ENCODE data around the gene APCDD1L.

Gene APCDD1L

DNA sequence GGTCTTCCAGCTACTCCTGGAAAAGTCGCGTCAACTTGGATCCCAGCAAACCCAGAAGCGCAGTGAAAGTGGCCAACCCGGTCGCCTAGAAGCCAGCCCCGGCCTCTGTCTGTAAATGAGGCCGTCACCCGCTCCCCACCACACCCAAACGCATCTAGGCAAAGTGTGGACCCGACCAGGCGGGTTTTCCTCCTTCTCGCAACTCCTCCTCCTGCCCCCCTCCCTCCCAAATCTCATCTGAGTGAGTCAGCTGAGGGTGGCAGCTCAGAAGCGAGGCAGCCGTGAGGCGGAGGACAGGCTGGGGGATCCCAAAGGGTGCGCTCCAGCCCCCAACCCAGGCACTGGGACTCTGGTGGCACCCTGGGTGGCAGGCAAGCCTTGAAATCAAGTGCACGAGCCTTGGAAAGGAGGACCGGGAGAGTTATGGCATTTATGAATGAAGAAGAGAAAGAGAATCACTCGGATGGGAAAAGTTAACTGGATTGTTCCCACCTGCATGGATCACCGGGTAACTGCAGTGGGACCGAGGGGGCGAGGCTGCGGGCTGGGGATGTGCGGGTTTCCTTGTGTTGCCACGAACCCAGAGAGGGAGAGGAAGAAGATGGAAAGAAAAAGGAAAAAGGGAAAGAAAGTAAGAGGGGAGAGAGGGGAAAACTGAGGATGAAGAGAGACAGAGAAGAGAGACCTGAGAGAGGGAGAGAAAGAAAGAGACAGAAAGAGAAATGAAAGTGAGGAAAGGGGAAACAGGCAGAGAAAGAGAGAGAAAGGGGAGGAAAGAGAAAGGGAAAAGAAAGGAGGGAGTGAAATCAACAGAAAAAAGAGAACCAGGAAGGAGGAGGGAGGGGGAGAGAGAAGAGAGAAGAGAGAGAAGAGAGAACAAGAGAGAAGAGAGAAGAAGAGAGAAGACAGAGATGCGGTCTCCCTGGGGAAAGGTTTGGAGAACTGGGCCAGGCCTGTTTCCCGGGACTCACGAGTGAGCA, at the start of gene APCDD1L:
Gene APCDD1L (minus strand): TSS at position 167 of the 980 bp plus-strand sequence. CDS start 692 bp downstream, outside the sequence.
- no peak for DNase-seq

DNA sequence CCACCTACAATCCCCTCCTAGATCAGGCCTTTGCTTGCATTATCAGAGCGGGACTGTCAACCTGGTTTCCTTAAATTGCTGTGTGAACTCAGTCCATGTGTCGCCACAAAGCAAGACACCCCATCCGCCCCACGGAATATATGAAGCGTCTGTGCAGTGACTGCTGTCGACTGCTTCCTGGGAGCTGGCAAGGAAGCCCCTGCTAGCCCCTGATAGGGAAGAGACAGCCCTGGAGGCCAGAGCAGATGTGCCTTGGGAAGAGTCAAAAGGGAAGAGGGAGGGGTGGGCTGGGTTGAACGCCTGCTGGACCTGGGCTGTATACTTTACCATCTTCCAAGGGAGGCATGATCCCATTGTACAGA, 44.1 kb upstream of the APCDD1L start:
- DNase-seq: no peak

DNA sequence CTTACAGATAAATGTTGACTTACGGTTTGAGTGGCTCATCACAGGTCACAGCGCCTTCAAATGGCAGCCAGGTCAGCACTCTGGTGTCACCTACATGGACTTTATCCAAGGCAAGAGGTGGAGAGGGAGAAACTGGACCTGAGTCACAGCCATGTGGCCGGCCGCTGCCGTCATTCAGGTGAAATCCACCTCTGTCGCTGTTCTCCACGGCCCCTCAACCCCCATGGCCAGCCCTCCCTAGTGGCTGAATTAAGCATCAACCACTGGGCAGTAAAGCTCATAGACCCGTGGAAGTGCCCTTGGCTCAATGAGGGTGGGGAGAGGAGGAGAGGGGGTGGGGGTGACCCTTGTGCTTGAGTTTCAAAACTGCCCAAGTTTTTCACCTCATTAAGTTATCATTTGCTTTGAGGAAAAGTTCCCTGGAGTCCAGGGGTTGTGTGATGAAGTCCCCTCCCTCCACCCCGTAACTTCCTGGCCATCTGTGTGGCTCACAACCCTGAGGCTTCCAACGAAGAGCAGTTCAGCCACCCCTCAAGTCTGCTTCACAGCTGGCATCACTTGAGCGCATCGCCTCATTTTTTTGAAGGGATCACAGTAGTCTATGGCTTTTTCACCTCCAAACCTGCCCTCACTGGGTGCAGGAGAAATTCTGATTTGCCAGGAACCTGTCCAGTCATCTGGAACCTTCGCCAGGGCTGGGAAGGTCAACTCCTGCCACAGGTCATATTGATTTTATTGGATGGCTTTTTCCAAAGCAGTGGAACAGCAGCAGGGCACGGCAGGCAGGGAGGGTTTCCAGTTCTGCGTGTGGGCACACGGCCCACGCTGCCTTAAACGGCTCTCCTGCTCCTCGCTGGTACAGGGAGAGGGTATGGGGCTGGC, 43.5 kb upstream of the APCDD1L start:
- DNase-seq: no peak

DNA sequence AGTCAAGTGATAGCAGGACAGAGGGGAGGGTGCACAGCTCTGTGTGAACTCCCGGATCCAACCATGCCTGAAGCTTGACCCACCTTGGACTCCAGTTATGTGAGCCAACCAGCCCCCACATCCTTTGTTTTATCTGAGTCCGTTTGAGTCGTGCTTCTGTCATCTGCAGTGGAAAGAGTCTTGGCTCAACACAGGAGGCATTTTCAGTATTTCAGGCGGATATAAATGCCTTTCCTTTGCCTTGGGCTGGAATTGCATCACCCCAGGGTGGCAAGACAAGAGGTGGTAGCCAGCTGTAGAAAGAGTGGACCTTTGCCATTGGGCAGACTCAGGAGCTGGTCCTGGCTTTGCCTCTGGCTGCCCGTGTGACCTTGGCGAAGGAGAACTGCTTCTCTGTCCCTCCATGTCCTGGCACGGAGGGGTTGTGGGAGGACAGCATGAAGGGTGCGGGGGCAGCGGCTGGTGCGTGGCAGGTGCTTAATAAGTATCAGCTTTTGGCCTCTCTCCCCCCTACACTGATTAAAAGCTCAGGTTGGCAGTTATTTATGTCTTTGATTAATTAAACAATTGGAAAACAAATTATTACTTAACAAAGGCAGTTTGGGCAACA, 42.6 kb upstream of the APCDD1L start:
- DNase-seq: no peak

DNA sequence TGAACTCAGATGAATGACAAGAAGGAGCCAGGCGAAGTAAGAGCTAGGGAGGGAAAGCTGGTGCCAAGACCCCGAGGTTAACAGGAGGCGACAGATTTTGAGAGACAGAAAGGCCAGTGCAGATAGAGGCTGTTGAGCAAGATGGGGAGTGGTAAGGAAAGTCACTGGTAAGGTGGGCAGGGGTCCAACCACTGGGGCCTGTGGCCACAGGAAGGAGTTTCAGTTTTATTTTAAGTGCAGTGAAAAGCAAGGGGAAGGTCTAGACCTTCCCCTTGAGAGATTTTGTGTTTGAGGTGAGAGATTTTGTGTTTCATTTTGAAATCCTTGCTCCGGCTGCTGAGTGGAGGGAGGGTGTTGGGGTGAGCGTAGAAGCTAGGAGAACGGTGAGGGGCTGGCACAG, 41.8 kb upstream of the APCDD1L start:
- no peak for DNase-seq

DNA sequence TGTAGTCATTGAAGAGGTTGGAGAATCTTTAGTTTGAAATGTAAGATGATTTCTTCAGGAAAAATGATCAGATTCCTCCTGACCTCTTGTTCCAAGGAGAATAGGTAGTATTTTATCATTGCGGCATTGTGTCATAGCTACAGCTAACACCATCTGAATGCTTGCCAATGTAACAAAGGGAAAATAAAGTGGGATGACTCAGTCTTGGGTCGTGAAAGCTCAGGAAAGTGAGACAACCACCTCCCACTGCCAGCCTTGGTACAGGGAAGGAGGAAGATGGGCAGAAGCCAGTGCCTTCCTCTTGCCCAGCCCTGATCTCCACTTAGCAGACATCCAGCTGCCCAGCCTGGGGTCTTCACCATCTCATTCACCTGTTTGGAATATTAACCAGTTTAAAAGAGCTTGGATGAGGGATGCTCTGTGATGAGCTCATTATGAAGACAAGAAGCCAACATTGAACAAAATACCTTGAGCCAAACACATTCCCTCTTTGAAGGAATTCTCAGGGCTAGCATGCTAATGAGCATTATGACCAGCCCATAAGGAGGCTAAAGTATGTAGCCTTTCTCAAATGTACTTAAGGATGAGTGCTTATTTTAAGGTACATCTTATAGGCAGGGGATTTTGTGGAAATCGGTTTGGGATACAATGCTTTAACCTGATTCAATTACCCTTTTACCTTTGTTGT, 40.0 kb upstream of the APCDD1L start:
- DNase-seq: no peak

DNA sequence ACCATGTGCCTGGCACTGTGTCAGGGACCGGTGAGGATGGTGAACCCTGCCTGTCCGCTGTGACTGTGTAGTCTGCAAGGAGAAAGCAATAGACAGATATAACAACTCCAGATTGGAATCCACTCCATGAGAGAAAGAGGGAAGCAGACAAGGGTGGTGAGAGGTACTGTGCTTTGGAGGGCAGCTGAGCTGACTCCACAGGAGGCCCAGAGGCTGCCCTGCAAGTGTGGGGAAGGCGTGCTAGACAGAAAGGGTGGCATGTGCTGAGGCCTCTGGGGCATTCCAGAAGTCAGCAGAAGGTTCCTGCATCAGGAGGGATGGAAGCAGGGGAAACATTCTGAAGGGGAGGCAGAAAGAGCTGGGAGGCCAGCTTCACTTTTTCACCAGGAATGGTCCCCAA, 39.3 kb upstream of the APCDD1L start:
- no peak for DNase-seq

DNA sequence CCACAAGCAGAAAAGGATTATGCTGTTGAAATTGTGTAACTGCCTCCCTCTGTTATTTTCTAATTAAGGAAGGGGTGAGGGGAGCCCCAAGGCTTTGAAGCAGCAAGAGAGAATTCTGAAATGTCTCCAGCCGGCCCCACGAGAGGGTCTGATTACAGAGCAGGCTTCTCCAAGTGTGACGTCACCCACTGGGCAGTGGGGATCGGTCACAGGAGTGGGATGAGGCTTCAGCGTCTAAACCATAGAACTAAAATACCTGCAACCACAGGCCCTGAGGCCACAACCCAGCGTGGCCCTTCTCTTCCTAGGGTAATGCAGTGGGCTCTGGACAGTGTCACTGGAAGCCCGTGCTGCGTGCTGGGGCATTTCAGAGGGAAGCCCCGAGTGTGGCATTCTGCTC, 38.6 kb upstream of the APCDD1L start:
- DNase-seq: no peak

DNA sequence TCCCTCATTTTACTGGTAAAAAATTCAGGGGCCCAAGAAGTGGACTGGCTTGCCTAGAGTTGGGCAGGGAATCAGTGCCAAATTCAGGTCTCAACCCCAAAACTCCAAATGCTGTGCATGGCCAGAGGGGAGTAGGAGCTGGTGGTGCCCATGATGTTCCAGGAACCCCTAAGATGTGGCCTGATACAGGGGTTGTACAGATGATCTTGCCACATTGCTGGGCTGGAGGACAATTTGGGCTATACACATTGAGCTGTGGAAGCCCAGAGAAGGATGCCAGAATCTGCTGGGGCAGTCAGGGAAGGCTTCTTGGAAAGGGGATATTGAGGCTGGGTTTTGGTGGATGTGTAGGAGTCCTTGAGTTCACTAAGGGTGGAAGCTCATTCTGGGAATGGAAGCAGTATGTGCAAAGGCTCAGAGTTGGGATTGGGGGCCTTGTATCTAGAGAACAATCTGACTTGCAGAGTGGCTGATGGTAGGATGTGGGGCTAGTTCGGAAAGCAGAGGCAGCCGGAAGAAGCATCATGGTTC, 38.0 kb upstream of the APCDD1L start:
- DNase-seq: peak; percentile 28

DNA sequence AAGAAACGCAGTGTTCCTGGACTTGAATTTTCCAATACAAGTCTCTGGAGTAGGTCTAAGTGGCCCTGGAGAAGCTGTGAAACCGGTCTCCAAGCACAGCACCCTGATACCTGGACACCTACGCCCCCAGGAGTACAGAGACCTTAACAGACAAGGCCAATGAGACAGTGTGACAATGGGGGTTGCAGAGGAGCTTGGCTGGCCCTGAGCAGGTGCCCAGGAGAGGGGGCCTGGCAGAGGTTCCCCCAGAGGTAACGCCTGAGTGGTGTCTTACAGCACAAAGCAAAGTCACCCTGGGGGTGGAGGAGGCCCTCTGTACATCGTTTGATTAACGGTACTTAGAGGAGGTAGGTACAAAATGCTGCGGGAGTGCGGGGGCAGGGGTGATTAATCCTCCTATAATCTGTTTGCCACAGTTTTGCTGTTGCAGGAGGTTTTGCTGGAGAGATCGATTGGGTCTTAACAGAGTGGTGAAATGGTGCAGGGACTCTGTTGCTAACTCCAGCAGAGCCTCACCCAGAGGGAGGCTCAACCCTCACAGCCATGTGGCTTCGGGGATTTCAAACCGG, 37.3 kb upstream of the APCDD1L start:
- no peak for DNase-seq

DNA sequence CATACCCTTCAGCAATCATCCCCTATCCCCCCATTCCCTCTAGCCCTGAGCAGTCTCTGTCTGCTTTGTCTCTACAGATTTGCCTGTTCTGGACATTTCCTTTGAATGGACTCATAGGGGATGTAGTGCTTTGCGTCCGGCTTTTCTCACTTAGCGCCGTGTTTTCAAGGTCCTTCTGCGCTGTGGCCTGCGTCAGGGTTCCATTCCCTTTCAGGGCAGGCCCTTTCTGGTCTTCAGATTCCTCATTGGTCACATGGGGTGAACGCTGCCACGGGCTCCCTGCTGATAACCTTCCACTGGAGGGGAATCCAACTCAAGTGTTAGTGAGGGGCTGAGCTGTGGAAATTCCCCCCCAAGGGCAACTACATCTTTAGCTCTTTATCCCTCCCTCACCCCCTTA, 36.4 kb upstream of the APCDD1L start:
- DNase-seq: no peak

DNA sequence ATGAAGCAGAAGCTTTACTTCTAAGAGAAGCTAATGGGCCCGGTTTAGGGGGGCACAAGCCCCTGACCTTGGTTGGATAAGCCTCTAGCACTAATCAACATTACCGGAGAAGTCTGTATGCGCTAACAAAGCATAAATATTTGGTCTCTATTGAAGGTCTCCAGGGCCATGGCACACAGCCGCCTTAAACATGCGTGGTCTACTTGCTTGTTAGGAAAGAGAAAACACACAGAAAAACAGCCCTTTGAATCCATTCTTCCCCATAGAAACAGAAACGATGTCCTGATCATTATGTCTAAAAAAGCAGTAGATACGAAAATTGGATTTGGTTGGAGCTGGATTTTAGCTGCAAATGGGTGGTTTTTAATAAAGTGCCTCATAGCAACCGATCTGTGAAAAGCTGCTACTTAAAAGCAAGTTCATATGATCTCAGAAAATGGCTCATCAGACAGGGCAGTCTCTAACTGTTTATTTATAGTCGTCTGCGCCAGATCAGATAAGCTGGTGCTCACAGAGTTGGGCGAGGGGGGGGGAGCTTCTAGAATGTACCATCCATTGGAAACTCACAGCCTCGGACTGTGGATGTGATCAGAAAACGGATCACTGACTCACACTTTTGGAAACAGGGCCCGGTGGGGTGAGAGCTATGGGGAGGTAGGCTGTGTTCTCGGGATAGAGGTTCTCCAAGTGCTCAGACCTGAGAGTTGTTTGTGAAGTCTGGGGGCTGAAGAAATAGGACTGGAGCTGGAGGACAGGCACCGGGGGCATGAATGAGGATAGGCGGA, 35.3 kb upstream of the APCDD1L start:
- DNase-seq: no peak

DNA sequence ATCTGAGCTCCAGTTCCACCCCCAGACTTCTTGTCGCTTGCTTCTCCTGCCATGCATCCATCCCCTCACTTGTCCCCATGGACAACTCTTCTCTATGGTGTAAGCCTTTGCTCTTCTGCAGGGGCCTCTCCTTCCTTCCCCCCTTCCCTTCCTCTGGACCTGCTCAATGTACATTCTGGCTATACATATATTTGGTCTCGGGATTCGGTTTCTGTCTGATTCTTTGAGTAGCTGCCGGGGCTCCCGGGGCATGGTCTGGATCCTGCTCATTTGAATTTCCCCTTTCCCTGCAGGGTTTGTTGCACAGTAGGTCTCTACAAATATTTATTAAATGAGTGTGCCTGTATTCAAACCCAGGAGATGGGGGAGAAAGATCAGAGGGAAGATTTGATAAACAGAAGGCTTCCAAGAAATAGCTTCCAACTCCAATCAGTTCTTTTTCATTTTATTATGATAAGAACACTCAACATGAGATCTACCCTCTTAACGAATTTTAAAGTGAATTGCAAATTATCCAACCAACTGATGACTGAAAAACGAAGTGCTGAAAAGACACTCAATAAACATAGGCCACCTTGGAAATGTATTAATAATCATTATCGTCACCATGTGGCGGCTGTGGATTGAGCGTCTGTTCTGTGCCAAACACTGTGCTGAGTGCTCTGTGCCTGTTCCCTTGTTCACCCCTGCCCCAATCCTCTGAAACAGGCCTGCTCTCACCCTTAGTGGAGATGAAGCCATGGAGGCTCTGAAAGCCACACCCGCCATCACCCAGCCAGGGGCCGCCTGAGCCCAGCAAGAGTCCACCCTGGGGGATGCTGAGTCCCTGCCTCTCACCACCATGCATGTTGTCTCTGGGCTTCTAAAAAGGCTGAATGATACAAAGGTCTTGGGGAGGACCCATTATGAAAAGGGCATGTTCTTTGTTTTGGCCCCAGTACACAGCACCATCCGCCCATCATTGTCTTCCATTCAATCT, 34.3 kb upstream of the APCDD1L start:
- no peak for DNase-seq

DNA sequence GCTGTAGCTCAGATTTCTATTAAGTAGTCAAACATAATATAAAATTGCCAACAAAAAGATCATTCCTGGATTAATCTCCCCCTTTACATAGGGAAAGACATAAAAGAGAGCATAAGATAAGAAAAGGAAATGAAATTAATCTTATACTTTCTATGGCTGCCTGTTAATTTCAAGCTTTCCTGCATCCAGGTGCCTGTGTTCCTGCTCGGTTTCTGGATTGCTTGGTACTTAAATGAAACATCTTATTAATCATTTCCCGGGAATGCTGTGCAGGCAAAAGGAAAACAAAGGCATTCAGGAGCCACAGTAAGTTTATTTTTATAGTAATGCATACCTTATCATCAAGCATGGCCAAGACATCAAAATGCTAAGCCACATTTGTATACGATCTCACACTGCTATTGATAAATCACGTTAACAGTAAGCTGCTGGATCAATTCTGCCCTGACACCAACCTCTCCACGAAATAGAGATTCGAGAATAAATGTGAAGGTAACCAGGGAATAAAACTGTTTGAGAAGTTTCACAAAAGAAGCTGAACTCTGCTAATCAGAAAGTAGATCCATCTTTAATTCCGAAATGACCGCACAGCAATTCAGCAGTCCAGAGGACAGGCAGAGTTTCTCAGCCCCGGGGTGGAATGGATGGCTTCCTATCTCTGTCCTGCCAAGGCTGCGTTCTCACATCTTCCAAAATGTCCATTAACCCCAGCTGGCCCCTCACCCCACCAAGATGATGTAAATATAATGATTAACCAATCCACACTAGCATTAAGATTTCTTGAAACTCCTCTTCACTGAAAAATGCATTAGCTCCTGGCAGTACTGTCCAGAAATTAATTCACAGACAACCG, 32.6 kb upstream of the APCDD1L start:
- no peak for DNase-seq

DNA sequence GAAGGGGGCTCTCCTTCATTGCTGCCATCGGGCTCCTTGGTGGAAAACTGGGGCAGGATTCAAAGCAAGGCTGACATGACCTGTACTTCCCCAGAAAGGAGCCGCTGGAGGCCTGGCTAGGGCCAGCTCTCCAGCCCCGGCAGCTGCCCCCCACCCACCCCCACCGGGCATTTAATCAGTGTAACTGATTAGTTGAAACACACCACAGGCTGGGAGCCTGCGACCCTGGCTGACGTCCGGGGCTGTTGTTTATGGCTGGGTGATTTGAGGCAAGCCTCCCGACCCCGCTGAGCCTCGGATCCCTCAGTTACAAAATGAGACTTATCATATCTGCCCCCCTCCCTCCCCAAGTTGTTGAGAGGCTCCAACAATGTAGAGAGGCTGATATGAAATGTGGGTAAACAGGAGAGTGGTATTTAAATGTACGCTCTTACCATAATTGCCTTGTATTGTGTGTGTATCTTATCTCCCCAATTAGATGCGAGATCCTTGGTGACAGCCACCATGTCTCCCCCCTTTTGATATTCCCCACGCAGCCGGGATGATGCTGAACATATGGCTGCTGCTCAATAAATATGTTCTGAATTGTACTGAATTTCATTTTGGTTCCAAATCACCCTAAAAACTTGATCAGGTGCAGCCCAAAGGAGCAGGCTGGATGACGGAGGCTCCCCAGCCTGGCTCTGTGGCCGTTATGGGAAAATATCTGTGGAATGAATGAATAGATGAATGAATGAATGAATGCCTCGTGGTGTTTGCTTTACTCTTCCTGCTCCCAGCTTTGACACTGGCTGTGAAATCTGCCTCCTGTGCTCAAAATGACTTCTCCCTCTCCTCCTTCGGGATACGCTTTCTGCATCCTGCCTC, 31.8 kb upstream of the APCDD1L start:
- DNase-seq: no peak

DNA sequence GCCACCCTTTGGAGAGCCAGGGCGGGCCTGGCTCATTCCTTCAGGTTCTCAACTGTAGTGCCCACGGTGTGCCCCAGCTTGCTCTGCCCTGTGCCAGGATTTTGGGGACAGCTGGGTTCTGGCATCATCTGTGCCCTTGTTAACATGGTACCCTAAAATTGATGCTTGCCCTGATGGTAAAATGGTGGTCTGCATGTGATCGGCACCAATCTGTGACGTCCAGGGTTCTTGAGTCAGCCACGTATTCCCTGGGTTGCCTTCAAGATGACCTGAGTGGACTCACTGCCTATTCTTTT, 31.2 kb upstream of the APCDD1L start:
- no peak for DNase-seq

DNA sequence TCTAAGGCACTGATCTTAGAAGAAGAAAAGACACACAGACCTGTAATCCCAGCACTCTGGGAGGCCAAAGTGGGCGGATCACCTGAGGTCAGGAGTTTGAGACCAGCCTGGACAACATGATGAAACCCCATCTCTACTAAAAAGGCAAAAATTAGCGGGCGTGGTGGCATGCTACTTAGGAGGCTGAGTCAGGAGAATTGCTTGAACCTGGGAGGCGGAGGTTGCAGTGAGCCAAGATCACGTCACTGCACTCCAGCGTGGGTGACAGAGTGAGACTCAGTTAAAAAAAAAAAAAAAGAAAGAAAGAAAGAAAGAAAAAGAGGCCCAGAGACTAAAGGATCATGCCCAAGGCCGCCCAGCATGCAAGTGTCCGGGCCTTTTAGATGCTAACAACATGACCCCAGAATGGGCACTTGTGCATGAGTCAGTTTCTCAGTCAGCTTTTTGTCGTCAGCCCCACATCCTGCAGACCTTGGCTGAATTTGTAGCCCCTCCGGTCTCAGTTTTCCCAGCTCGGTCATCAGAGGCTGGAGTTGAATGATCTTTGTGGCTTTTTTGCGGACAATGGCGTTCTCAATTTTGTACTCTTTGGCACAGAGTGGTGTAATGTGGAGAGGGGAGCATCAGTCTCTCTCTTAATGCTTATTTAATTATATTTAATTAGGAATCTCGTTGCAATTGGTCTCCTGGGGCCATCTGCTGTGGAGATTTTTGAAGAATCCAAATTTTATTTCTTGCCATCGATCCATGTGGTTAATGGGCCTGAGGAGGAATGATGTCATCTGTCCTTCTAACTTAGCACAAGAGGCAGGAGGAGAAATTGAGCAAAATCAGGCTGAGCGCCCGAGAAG, 30.6 kb upstream of the APCDD1L start:
- no peak for DNase-seq
